Dedifferentiated amniotic fluid mesenchymal stem cell (primary cell): ENCODE measurements around the gene UBE3B.

ENCODE experiments used
- DNase-seq: peaks from one replicate; pipeline ENCODE4 v3.0.0-alpha.2; 2016; ENCODE audit errors: extremely low spot score

The UBE3B gene

DNA sequence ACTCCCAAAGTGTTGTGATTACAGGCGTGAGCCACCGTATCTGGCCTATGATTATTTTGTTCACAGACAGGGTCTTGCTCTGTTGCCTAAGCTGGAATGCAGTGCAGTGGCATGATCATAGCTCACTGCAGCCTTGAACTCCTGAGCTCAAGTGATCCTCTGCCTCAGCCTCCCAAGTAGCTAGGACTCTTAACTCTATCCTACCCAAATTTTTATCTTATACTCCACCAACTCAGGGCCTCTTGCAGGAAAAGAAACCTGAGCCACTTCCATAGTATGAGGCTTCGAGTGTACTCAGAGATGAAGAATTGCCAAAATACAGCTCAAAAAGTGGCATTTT is 95.0 kb downstream of the UBE3B start:
- no peak for DNase-seq

DNA sequence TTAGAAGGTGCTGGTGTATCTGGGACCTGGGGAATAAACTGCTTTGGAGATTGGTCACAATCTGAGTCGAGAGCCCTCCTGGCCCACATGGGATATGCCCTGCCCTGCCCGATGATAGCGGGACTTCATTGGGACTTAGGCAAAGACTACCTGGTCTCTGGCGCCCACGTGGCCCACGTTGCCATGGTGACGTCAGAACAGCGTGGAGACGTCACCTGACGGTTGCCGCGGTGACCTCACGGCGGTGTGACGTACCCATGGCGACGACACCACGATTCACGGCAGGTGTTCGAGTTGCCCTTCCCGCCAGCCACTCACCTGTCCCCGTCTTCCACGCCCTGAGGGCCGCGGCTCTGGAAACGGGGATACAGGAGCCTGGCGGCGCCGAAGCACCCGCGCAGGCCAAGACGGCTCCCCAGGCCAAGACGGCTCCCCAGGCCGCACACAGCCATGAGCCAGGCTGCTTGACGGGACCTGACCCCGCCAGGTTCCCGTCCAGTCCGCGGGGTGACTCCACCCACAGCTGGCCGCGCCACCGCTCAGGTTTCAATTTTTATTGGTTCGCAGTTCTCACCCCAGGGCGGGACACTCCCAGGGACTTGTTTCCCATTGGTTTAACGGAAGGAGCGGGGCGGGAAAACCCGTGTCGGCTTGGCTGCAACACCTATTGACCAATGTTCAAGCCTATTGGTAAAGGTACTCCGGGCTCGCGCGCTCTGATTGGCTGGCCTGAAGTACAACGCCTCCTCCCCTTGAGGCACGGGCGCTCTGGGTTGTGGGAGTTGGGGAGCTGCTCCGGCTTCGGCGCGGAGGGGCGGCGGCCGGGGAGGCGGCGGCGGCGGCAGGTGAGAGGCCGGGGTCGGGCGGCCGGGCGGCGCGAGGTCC is 95.8 kb downstream of the UBE3B start, which contains the start of the genes MMAB and MVK:
Gene MMAB, minus strand, starts transcription at position 476 of the 885 bp plus-strand sequence. Its CDS starts 24 bp downstream, at position 452.
Gene MVK, plus strand, starts transcription at position 766 of the 885 bp plus-strand sequence. CDS start 1,029 bp downstream, outside the sequence.
- DNase-seq: peak; percentile 99

DNA sequence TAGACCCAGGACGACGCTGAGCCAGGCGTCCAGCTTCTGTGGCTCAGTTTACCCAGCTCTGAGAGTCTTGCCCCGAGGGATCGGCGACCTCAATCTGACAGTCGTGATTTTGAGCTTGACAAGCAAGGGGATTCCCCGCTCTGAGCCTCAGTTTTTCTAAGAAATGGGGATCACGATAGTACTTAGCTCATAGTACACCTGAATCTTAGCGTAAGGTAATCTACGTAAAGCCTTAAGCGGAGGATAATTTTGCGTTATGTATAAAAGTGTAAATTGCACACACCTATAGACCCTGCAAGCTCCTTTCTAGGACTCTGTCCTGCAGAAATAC is 96.4 kb downstream of the UBE3B start:
- no peak for DNase-seq

DNA sequence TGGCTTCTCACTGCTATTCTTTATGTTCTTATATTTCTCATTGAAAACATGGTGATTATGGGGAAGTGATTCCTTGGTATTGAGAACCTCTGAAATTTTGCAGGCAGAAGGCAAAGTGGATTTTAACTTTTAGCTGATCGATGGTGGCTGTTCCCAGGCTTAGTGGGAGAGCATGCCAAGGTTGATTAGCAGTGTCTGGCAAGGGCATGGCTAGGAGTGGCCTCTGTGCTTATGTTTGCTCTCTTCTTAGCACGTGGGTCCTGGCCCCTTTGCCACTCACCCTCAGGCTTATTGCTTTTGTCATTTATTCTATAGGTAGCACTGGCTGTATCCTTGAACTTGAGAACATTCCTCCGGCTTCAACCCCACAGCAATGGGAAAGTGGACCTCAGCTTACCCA is 98.2 kb downstream of the UBE3B start:
- DNase-seq: no peak

DNA sequence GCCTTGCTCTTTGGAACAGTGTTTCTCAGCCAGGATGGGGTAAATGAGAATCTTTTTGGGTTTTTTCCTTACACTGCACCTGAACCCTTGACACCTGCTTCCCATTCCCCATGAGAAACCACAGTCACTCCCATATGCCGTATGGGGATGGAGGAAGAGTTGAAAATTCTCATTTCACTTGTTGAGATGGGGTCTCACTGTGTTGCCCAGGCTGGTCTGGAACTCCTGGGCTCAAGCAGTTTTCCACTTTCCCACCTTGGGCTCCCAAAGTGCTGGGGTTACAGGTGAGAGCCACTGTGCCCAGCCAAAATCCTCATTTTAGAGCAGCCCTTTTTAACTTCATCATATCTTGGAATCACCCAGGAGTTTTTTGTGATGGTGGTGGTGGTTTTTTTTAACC is 99.9 kb downstream of the UBE3B start:
- no peak for DNase-seq

DNA sequence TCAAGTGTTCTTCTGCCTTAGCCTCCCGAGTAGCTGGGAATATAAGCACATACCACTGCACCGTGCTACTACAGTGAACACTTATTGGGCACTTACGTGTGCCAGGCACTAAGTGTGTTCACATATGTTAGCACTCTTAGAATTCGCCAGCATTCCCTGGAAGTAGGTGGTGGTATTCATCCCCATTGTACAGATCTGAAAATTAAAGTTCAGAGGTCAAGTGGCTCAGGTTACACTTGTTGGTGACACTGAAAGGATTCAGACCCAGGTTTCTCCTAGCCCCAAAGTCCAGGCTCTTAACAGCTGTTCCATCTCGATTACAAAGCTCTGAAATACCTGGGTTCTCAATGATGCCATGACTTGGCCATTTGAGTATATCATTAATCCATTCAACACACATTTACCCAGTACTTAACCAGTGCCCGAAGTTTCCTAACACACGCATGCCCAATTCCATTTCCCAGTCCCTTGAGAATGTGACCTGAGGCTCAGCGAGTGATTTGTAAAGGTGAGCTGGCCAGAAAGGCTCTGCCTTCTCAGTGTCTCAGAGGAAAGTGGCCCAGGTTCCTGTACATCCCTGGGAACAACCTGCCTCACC is 101.0 kb downstream of the UBE3B start:
- no peak for DNase-seq

DNA sequence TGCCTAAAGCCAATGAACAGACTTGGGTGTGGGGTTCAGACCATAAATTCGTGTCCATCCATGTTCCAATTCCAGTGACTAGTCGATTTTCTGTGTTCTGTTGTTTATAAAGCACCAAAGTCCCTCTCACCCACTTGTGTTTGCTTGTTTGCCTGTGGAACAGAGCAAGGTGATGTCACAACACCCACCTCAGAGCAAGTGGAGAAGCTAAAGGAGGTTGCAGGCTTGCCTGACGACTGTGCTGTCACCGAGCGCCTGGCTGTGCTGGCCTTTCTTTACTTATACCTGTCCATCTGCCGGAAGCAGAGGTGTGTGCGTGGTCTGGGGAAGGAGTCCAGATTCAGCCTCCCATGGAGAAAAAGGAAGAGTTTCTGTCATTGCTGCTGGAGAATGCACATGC is 102.2 kb downstream of the UBE3B start:
- DNase-seq: no peak

DNA sequence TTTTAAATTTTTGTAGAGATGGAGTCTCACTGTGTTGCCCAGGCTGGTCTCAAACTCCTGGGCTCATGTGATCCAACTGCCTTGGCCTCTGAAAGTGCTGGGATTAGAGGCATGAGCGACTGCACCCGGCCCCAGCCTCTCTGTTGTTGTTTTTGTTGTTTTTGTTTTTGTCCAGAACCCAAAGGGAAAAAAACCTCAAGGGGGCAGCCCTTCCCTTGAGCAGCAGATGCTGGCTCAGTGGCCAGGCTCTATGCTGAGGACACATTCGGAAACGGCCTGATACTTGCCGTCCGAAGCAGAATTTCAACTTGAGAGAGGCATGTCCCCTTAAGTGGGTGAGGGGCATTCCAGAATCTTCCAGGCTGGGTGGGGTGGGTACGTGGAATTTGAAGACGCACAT is 102.8 kb downstream of the UBE3B start:
- DNase-seq: no peak

DNA sequence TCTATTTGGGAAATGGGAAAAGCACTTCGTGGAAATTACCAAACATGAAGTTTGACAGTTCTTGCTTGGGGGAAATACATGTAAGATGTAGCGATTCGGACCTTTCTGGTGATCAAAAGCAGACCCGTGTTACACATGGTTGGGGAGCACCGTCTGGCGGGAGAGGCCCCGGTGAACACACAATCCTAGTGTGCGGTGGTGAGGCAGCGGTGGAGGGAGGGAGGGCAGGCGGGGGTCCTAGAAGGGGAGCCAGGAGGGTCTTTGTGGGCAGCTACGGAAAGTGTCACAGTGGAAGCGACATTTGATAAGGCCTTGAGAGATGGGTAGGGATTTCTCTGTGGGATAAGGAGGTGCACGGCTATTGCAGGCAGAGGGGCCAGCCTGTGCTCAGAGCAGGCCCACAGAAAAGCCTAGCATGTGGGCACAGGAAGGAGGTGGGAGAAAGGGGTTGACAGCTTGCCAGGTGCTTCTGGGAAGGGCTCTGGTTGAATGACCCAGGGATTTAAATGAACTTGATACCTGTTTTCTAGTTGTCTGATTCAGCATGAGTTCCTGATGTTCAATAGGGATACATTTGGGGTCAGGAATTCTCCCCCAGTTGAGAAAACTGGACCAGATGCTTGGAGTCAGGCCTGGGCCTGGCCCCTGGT is 103.4 kb downstream of the UBE3B start:
- DNase-seq: no peak

DNA sequence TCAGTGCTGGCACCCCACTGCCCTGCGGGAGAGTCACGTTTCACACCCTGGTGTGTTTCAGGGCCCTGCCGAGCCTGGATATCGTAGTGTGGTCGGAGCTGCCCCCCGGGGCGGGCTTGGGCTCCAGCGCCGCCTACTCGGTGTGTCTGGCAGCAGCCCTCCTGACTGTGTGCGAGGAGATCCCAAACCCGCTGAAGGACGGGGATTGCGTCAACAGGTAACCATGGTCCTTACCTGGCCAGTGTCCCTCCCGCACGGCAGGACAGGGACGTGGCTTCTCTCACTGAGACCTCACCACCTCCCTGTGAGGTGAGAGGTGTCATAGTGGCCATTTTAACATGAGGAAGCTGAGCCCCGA is 103.9 kb downstream of the UBE3B start:
- DNase-seq: no peak

DNA sequence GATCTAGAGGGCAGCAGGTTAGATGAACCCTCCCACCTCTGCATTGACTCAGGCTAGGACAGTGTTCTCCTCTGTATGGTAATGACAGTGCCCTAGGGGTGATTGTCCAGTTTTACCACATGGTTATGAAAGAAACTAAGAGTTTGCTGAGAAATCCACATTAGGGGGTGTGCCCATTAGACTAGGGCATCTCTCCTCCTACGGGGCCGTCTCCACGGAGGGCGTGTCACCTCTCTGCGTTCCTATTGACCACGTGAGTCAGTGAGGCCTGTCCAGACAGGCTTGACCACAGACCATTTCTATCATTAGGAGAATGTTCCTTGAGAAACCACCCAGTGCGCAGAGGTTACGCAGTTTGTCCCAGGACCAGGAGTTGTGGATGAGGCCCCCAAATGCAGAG is 104.4 kb downstream of the UBE3B start:
- no peak for DNase-seq

DNA sequence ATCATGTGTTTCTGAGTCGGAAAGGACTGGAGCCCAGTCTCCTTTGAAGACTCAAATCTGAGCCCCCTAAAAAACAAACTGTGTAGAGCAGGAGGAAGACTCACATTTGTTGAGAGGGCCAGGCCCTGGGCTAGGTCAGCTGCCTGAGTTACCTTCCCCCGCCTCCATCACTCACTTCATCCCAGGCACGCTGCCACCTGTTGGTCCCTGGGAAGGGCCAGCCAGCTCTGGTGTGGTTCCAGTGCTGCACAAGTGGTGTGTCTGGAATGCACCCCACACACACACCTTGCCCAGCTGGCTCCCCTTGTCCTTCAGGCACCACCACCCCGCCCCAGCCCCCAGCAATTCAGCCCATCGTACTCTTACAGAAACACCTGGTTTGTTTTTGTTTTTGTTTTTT is 105.2 kb downstream of the UBE3B start:
- DNase-seq: no peak

DNA sequence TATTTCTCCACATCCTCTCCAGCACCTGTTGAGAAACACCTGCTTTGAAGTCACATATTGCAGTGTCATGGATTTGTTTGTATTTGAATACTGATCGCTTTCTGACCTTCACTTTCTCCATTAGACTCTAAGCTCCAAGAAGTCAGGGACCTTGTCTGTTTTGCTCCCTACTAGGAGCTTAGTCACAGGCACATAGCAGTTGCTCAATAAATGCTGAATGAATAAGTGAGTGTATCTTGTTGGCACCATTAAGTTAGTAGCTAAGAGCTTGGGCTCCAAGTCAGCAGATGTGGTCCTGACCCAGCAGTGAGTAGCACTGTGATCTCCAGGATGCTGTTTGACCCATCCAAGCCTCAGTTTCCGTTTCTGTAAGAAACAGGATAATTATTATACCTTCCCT is 106.3 kb downstream of the UBE3B start:
- no peak for DNase-seq
